ENCODE measurements around the gene UBTD1.
A peak's percentile ranks its signal among the peaks of the same experiment; 100 is the strongest.
"Not testable (repeated sequence)": the region's sequence is repeated elsewhere in the genome, so short reads cannot be mapped to it uniquely, and the experiment has no call there.

UBTD1 gene

DNA sequence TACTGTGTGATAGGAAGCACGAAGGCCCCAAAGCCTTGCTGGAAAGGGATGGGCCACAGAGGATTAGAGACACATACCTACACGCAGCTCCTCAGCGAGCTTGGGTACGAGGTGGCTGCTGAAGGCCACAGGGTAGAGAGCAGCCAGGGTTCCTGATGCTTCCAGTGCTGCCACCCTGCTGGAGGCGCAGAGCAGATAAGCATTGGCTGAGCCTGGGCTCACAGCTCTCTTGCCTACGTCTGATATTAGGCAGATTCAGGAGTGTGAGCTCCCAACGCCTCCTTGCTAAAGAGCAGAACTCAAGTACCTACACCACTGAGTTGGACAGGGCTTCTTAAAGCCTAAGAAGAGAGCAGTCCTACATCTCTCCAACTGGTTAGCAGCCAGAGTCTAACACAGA lies 32.7 kb upstream of the UBTD1 start:
- peaks cover 41% of the 10 kb centered on the region for H3K36me3 Mint-ChIP-seq (ENCODE audit: insufficient read depth)
- H3K4me3 Mint-ChIP-seq, result no peak overlapping the region
- H3K27ac Mint-ChIP-seq (ENCODE audit: low read depth), result no peak overlapping the region
- DNase-seq (ENCODE audit: low spot score in 2 of 2), result no peak
- no peak for ATAC-seq (replicated peaks; ENCODE audit: extremely low read depth, poor library complexity, severe bottlenecking)
- H3K27me3 Mint-ChIP-seq, result no peaks in the 10 kb centered on the region
- no peaks in the 10 kb centered on the region for H3K9me3 Mint-ChIP-seq
- H3K4me1 Mint-ChIP-seq, result no peaks in the 10 kb centered on the region

DNA sequence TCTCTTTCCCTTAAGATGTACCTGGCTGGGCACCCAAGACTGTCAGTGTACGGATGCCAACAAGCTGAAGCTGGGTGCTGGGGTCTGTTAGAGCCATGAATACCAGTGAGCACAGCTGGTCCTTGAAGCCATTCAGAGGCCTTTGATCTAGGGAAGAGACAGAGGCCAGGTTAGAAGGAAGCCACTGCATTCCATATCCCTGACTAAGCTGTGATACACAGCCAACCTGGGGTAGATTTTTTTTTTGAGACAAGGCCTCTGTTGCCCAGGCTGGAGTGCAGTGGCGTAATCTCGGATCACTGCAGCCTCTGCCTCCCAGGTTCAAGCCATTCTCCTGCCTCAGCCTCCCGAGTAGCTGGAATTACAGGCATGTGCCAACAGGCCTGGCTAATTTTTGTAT lies 32.0 kb upstream of the UBTD1 start:
- no peak for ATAC-seq (replicated peaks; ENCODE audit: extremely low read depth, poor library complexity, severe bottlenecking)
- no peak for DNase-seq (ENCODE audit: low spot score in 2 of 2)
- H3K36me3 Mint-ChIP-seq (ENCODE audit: insufficient read depth), result peaks cover 41% of the 10 kb centered on the region
- H3K27ac Mint-ChIP-seq (ENCODE audit: low read depth), result no peak overlapping the region
- no peaks in the 10 kb centered on the region for H3K4me1 Mint-ChIP-seq
- no peaks in the 10 kb centered on the region for H3K27me3 Mint-ChIP-seq
- no peak overlapping the region for H3K4me3 Mint-ChIP-seq
- H3K9me3 Mint-ChIP-seq, result no peaks in the 10 kb centered on the region

DNA sequence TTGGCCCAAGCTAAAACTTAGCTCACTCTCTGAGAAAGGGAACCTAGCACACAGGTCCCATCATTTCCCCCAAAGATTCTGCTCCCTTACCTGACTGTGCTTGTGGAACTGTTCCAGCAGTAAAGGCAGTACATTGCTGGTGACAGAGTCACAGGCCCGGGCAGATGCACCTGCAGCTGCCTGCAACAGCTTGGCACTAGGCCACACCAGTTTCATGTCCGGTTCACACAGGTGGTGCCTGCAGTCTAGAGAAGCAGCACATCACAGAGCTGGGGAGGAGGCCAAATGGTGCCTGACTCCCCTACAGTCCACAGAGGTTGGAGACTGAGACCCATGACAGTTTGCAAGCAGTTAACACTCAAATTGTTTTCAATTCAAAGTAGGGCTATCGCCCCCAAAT lies 30.6 kb upstream of the UBTD1 start:
- DNase-seq (ENCODE audit: low spot score in 2 of 2) (no peak), ATAC-seq (replicated peaks; ENCODE audit: extremely low read depth, poor library complexity, severe bottlenecking) (no peak)
- H3K9me3 Mint-ChIP-seq, result no peaks in the 10 kb centered on the region
- no peak overlapping the region for H3K27ac Mint-ChIP-seq (ENCODE audit: low read depth)
- no peaks in the 10 kb centered on the region for H3K4me1 Mint-ChIP-seq
- H3K27me3 Mint-ChIP-seq, result no peaks in the 10 kb centered on the region
- peaks cover 44% of the 10 kb centered on the region for H3K36me3 Mint-ChIP-seq (ENCODE audit: insufficient read depth)
- no peak overlapping the region for H3K4me3 Mint-ChIP-seq

DNA sequence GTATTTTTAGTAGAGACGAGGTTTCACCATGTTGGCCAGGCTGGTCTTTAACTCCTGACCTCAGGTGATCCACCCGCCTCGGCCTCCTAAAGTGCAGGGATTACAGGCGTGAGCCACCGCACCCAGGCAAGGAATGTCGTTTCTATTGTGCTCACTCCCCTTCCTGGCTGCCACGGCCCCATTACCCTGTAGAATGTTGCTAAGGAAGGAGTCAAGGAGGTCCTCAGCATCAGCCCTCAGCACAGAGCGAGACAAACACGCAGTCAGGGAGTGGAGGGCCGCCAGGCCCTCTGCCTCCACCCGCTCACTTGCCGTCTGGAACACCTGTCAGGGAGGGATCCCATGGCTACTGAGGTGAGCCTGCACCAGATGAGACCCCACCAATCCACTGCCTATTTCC lies 29.9 kb upstream of the UBTD1 start:
- H3K4me3 Mint-ChIP-seq; ATAC-seq (replicated peaks; ENCODE audit: extremely low read depth, poor library complexity, severe bottlenecking); H3K9me3 Mint-ChIP-seq; DNase-seq (ENCODE audit: low spot score in 2 of 2); H3K27me3 Mint-ChIP-seq; H3K4me1 Mint-ChIP-seq; H3K27ac Mint-ChIP-seq (ENCODE audit: low read depth): not testable (repeated sequence)
- H3K36me3 Mint-ChIP-seq (ENCODE audit: insufficient read depth), result peaks cover 45% of the 10 kb centered on the region

DNA sequence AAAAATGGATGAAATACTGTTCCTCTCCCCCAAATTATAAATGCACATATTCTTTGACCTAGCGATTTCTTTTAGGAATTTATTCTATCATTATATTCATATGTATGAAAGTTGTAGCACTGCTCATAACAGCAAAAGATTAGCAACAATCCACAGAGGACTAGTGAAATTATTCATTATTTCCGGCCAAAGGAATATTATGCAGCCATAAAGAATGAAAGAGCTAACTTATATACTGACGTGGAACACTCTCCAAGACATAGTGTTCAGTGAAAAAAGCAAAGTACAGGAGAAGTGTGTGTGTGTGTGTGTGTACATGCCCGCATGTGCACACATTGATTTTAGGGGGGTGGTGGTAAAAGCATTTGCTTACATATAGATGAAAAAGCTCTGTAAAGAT lies 23.8 kb upstream of the UBTD1 start:
- Mint-ChIP-seq H3K27me3 (no peaks in the 10 kb centered on the region), H3K27ac (ENCODE audit: low read depth) (no peak overlapping the region), H3K4me1 (peaks cover 8% of the 10 kb centered on the region), H3K4me3 (no peak overlapping the region), H3K9me3 (no peaks in the 10 kb centered on the region), H3K36me3 (ENCODE audit: insufficient read depth) (peaks cover 64% of the 10 kb centered on the region)
- ATAC-seq (replicated peaks; ENCODE audit: extremely low read depth, poor library complexity, severe bottlenecking) (no peak), DNase-seq (ENCODE audit: low spot score in 2 of 2) (no peak)

DNA sequence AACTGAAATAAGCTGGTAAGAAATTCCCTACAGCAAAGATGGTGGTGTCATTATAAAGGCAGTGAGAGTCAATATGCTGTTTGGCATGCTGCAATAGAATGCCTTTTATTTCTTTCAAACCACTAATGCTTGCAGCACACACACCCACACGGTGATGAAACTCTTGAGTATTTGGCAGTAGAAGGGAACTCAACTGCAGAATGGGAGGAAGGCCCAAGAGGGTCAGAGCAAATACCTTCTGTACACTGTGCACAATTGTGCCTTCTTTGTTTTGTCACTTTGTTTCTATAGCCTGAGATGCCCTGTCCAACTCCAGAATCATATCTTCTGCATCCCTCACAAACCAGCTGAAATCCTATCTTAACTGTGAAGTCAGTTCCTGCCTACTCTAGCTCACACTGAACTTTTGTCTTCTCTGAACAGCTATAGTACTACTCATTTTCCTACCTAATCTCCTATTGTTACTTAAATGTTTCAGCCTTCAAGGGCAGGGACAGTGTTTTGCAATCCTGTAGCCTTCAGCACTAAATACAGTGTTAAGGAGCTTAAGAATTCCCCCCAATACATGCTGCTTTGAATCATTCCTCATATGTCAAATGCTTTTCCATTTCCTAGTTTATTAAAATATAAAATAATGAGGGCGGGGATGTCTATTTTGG lies 22.7 kb upstream of the UBTD1 start:
- H3K36me3 Mint-ChIP-seq (ENCODE audit: insufficient read depth), result peaks cover 71% of the 10 kb centered on the region
- H3K27me3 Mint-ChIP-seq, result no peaks in the 10 kb centered on the region
- DNase-seq (ENCODE audit: low spot score in 2 of 2) (no peak), ATAC-seq (replicated peaks; ENCODE audit: extremely low read depth, poor library complexity, severe bottlenecking) (no peak)
- H3K27ac Mint-ChIP-seq (ENCODE audit: low read depth), result no peak overlapping the region
- peaks cover 8% of the 10 kb centered on the region for H3K4me1 Mint-ChIP-seq
- H3K9me3 Mint-ChIP-seq, result no peaks in the 10 kb centered on the region
- H3K4me3 Mint-ChIP-seq, result no peak overlapping the region

DNA sequence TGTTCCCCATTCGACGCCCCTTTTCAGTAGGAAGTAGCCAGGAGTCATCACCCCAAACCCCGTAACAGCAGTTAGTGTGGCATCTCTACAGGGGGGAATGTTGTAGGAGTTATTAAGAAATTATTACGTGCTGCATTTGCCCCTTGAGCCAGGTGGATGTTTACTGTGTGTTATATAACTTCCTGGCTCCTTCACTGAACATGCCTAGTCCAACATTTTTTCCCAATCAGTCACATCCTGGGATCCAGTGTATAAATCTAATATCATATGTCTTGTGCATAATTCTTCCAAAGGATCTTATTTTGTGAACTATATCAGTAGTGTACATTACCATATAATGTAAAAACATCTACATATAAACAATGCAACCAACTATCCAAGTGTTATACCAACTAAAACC lies 19.3 kb upstream of the UBTD1 start:
- H3K27me3 Mint-ChIP-seq; H3K4me3 Mint-ChIP-seq; ATAC-seq (replicated peaks; ENCODE audit: extremely low read depth, poor library complexity, severe bottlenecking); H3K9me3 Mint-ChIP-seq; DNase-seq (ENCODE audit: low spot score in 2 of 2); H3K4me1 Mint-ChIP-seq; H3K27ac Mint-ChIP-seq (ENCODE audit: low read depth): not testable (repeated sequence)
- H3K36me3 Mint-ChIP-seq (ENCODE audit: insufficient read depth), result peaks cover 60% of the 10 kb centered on the region

- no peak overlapping the region for H3K27ac Mint-ChIP-seq (ENCODE audit: low read depth)
- DNase-seq (ENCODE audit: low spot score in 2 of 2), result no peak
- H3K9me3 Mint-ChIP-seq, result no peaks in the 10 kb centered on the region
- H3K4me1 Mint-ChIP-seq, result peaks cover 8% of the 10 kb centered on the region
- no peak for ATAC-seq (replicated peaks; ENCODE audit: extremely low read depth, poor library complexity, severe bottlenecking)
- H3K27me3 Mint-ChIP-seq, result no peaks in the 10 kb centered on the region
- no peak overlapping the region for H3K4me3 Mint-ChIP-seq
- peaks cover 56% of the 10 kb centered on the region for H3K36me3 Mint-ChIP-seq (ENCODE audit: insufficient read depth)
Measured at GRCh38 chr10:97479939-97480338, 18.8 kb upstream of the UBTD1 start.

- ATAC-seq (replicated peaks; ENCODE audit: extremely low read depth, poor library complexity, severe bottlenecking) (no peak), DNase-seq (ENCODE audit: low spot score in 2 of 2) (no peak)
- Mint-ChIP-seq H3K4me1 (peaks cover 8% of the 10 kb centered on the region), H3K27me3 (no peaks in the 10 kb centered on the region), H3K36me3 (ENCODE audit: insufficient read depth) (peaks cover 49% of the 10 kb centered on the region), H3K4me3 (no peak overlapping the region), H3K27ac (ENCODE audit: low read depth) (peak overlapping the region; percentile 32), H3K9me3 (no peaks in the 10 kb centered on the region)
Measured at GRCh38 chr10:97481071-97481470, 17.7 kb upstream of the UBTD1 start.

DNA sequence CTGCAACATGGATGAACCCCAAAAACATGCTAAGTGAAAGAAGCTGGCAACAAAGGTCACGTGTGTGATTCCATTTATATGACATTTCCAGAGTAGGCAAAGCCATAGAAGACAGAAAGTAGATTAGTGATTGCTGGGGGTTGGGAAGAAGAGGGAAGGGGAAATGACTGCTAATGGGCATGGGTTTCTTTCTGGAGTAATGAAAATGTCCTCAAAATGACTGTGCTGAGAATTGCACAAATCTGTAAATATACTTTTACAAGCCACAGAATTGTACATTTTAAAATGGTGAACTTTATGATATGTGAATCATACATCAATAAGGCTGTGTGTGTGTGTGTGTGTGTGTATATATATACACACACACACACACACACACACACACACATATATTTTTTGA lies 16.3 kb upstream of the UBTD1 start:
- Mint-ChIP-seq H3K4me3 (no peak overlapping the region), H3K27ac (ENCODE audit: low read depth) (no peak overlapping the region), H3K9me3 (no peaks in the 10 kb centered on the region), H3K36me3 (ENCODE audit: insufficient read depth) (peaks cover 44% of the 10 kb centered on the region), H3K4me1 (peaks cover 2% of the 10 kb centered on the region), H3K27me3 (no peaks in the 10 kb centered on the region)
- DNase-seq (ENCODE audit: low spot score in 2 of 2) (no peak), ATAC-seq (replicated peaks; ENCODE audit: extremely low read depth, poor library complexity, severe bottlenecking) (no peak)

GRCh38 chr10:97483506-97483905 lies 15.2 kb upstream of the UBTD1 start:
- Mint-ChIP-seq H3K9me3 (no peaks in the 10 kb centered on the region), H3K4me1 (no peaks in the 10 kb centered on the region), H3K4me3 (no peak overlapping the region), H3K36me3 (ENCODE audit: insufficient read depth) (peaks cover 38% of the 10 kb centered on the region), H3K27me3 (no peaks in the 10 kb centered on the region), H3K27ac (ENCODE audit: low read depth) (no peak overlapping the region)
- ATAC-seq (replicated peaks; ENCODE audit: extremely low read depth, poor library complexity, severe bottlenecking) (no peak), DNase-seq (ENCODE audit: low spot score in 2 of 2) (no peak)

DNA sequence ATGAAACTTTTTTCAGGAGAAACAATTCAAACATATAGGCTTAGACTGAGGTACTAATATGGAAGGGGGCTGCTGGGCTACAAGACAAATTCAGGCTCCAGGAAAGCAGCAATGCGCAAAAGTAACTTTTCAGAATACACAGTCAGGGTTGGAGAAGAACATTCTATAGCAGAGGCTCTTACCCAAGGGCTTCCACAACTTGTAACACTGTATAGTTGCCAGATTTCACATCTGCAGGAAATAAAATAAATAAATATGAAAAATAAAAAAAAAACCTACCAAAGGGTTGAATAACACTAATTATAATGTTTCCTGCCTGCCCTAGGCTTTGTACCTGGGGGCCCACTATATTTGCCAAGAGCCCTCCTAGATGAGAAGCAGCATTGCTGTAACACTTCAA lies 14.8 kb upstream of the UBTD1 start:
- H3K9me3 Mint-ChIP-seq, result no peaks in the 10 kb centered on the region
- H3K36me3 Mint-ChIP-seq (ENCODE audit: insufficient read depth), result peaks cover 35% of the 10 kb centered on the region
- H3K27me3 Mint-ChIP-seq, result no peaks in the 10 kb centered on the region
- no peak for DNase-seq (ENCODE audit: low spot score in 2 of 2)
- no peak overlapping the region for H3K4me3 Mint-ChIP-seq
- no peak overlapping the region for H3K27ac Mint-ChIP-seq (ENCODE audit: low read depth)
- ATAC-seq (replicated peaks; ENCODE audit: extremely low read depth, poor library complexity, severe bottlenecking), result no peak
- peaks cover 2% of the 10 kb centered on the region for H3K4me1 Mint-ChIP-seq

DNA sequence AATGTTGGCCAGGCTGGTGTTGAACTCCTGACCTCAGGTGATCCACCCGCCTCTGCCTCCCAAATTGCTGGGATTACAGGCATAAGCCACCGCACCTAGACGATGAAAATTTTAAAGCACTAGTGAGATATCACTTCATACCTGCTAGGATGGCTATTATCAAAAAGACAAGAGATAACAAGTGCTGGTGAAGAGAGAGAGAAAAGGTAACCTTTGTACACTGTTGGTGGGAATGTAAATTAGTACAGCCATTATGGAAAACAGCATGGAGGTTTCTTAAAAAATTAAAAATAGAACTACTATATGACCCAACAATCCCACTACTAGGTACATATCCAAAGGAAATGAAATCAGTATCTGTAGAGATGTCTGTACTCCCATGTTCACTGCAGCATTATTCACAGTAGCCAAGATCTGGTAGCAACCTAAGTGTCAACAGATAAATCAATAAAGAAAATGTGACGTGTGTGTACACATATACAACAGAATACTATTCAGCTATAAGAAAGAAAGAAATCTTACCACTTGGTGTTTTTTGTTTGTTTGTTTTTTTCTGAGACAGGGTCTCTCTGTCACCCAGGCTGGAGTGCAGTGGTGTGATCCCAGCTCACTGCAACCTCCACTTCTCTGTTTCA lies 13.0 kb upstream of the UBTD1 start:
- Mint-ChIP-seq H3K4me3 (no peak overlapping the region), H3K27me3 (no peaks in the 10 kb centered on the region), H3K27ac (ENCODE audit: low read depth) (no peak overlapping the region), H3K4me1 (peaks cover 13% of the 10 kb centered on the region), H3K36me3 (ENCODE audit: insufficient read depth) (peaks cover 20% of the 10 kb centered on the region), H3K9me3 (no peaks in the 10 kb centered on the region)
- no peak for DNase-seq (ENCODE audit: low spot score in 2 of 2)
- ATAC-seq (replicated peaks; ENCODE audit: extremely low read depth, poor library complexity, severe bottlenecking), result no peak
